Colon (tissue), 2 donors: Measurements from ENCODE around the gene SLC2A4.
"Not testable (repeated sequence)": the region's sequence is repeated elsewhere in the genome, so short reads cannot be mapped to it uniquely, and the experiment has no call there.

Experiments
- FAIRE-seq: peaks from 2 replicates; lab custom pipeline; 2012; peaks lifted over from hg19 to GRCh38; lab: Jason Lieb, UNC
- donor health status: control.
- donor health status: control.

SLC2A4 gene

GRCh38 chr17:7281074-7281952, at the start of gene SLC2A4:
SLC2A4 (plus strand) TSS chr17:7281718; CDS start chr17:7281935, 217 bp downstream.
- FAIRE-seq, result peak; percentile 18

GRCh38 chr17:7232114-7232513, 49.4 kb upstream of the SLC2A4 start:
- FAIRE-seq, result no peak

GRCh38 chr17:7233701-7234082, 47.8 kb upstream of the SLC2A4 start:
- no peak for FAIRE-seq

- FAIRE-seq, result no peak
These were observed 47.2 kb upstream of the SLC2A4 start, which contains the start of gene DVL2 for GRCh38 chr17:7234083-7234951. DVL2 (minus strand) TSS chr17:7234517; CDS start chr17:7234262, 255 bp downstream.

GRCh38 chr17:7235693-7236665, 45.5 kb upstream of the SLC2A4 start:
- FAIRE-seq, result no peak

- FAIRE-seq, result no peak
These were observed 44.7 kb upstream of the SLC2A4 start for GRCh38 chr17:7236808-7237207.

- FAIRE-seq, result no peak
These were observed 44.2 kb upstream of the SLC2A4 start for GRCh38 chr17:7237266-7237760.

- no peak for FAIRE-seq
These were observed 43.6 kb upstream of the SLC2A4 start for GRCh38 chr17:7237761-7238419.

- FAIRE-seq, result no peak
These were observed 43.0 kb upstream of the SLC2A4 start for GRCh38 chr17:7238420-7239090.

- FAIRE-seq, result peak; percentile 47
These were observed 42.2 kb upstream of the SLC2A4 start, which contains the start of gene PHF23 for GRCh38 chr17:7239091-7240027. PHF23 (minus strand) TSS chr17:7239457; CDS start chr17:7239279, 178 bp downstream.

- FAIRE-seq, result no peak
These were observed 41.1 kb upstream of the SLC2A4 start for GRCh38 chr17:7240375-7240774.

- no peak for FAIRE-seq
These were observed 40.3 kb upstream of the SLC2A4 start for GRCh38 chr17:7241090-7241733.

- FAIRE-seq, result no peak
These were observed 39.5 kb upstream of the SLC2A4 start, which contains the start of gene GABARAP for GRCh38 chr17:7241783-7242716. GABARAP (minus strand) TSS chr17:7242449; CDS start chr17:7242330, 119 bp downstream.

- no peak for FAIRE-seq
These were observed 38.6 kb upstream of the SLC2A4 start for GRCh38 chr17:7242717-7243452.

- no peak for FAIRE-seq
These were observed 38.1 kb upstream of the SLC2A4 start for GRCh38 chr17:7243453-7243729.

- not testable (repeated sequence) for FAIRE-seq
These were observed 37.7 kb upstream of the SLC2A4 start for GRCh38 chr17:7243838-7244237.

- FAIRE-seq, result no peak
These were observed 34.7 kb upstream of the SLC2A4 start for GRCh38 chr17:7246779-7247178.
